Neuronal stem cell (in vitro differentiated cells): ENCODE measurements around the gene SCAMP5.

Experiments used
- DNase-seq: peaks from one replicate; pipeline ENCODE4 v3.0.0-alpha.2; 2013; ENCODE audit warnings: low spot score
- H2AFZ ChIP-seq: one replicate; pipeline ENCODE4 v1.6.1; 2013; ENCODE audit warnings: mild to moderate bottlenecking, low read length, inconsistent platforms
- H2AK5ac ChIP-seq: 2 replicates; pipeline ENCODE4 v1.6.1; 2013; ENCODE audit warnings: low read depth, mild to moderate bottlenecking, inconsistent platforms, low read length, moderate library complexity, mixed read lengths
- H2BK120ac ChIP-seq: 2 replicates; pipeline ENCODE4 v1.6.1; 2013; ENCODE audit warnings: low read depth, mild to moderate bottlenecking, inconsistent platforms, low read length, moderate library complexity, mixed read lengths
- H2BK12ac ChIP-seq: one replicate; pipeline ENCODE4 v1.6.1; 2013; ENCODE audit warnings: low read length, inconsistent platforms
- H2BK15ac ChIP-seq: 2 replicates; pipeline ENCODE4 v1.6.1; 2013; ENCODE audit warnings: mild to moderate bottlenecking, low read length, inconsistent platforms, mixed read lengths
- H2BK5ac ChIP-seq: one replicate; pipeline ENCODE4 v1.6.1; 2013; ENCODE audit warnings: inconsistent platforms, mild to moderate bottlenecking, low read length, moderate library complexity
- H3K14ac ChIP-seq: one replicate; pipeline ENCODE4 v1.6.1; 2013; ENCODE audit warnings: low read length, inconsistent platforms
- H3K18ac ChIP-seq: 2 replicates; pipeline ENCODE4 v1.6.1; 2013; ENCODE audit warnings: low read length, inconsistent platforms
- H3K23ac ChIP-seq: 2 replicates; pipeline ENCODE4 v1.6.1; 2013; ENCODE audit warnings: low read depth, mild to moderate bottlenecking, mixed read lengths, low read length, inconsistent platforms; ENCODE audit not compliant: poor library complexity
- H3K27ac ChIP-seq: replicated peaks from 3 replicates; pipeline ENCODE4 v1.5.1; 2013; ENCODE audit warnings: low read length, inconsistent platforms
- H3K27me3 ChIP-seq, 3 experiments: 2 replicates each; pipeline ENCODE4 v1.6.1; 2013; ENCODE audit warnings: low read length in 3 of 3, mild to moderate bottlenecking in 2 of 3, inconsistent platforms in 1 of 3, low read depth in 1 of 3, mixed read lengths in 1 of 3, moderate library complexity in 1 of 3; ENCODE audit not compliant: control insufficient read depth in 3 of 3, insufficient read depth in 3 of 3
- H3K36me3 ChIP-seq, 2 donors: replicated peaks in 1 of 2; 2 replicates each; pipeline ENCODE4 v1.6.1; 2013; ENCODE audit warnings: low read length in 2 of 2; ENCODE audit not compliant: control insufficient read depth in 2 of 2, insufficient read depth in 2 of 2
- H3K4ac ChIP-seq: 2 replicates; pipeline ENCODE4 v1.6.1; 2013; ENCODE audit warnings: inconsistent platforms, mild to moderate bottlenecking, low read length, moderate library complexity
- H3K4me1 ChIP-seq, 2 donors: 1 replicate in 1 of 2; 2 replicates in 1 of 2; pipeline ENCODE4 v1.6.1; 2013; ENCODE audit warnings: low read length in 2 of 2, low read depth in 1 of 2; ENCODE audit not compliant: control insufficient read depth in 2 of 2, insufficient read depth in 1 of 2
- H3K4me2 ChIP-seq: one replicate; pipeline ENCODE4 v1.6.1; 2013; ENCODE audit warnings: mild to moderate bottlenecking, low read length, inconsistent platforms; ENCODE audit not compliant: insufficient read depth, poor library complexity, severe bottlenecking
- H3K4me3 ChIP-seq, 2 donors: 2 replicates each; pipeline ENCODE4 v1.5.1; 2013; ENCODE audit warnings: low read length in 2 of 2, mild to moderate bottlenecking in 2 of 2, inconsistent platforms in 1 of 2, moderate library complexity in 1 of 2
- H3K79me1 ChIP-seq: one replicate; pipeline ENCODE4 v1.6.1; 2013; ENCODE audit warnings: low read depth, mild to moderate bottlenecking, inconsistent platforms, low read length, moderate library complexity
- H3K9ac ChIP-seq: one replicate; pipeline ENCODE4 v1.6.1; 2013; ENCODE audit warnings: mild to moderate bottlenecking, low read depth, low read length, inconsistent platforms; ENCODE audit not compliant: poor library complexity
- H3K9me3 ChIP-seq, 2 donors: replicated peaks in 1 of 2; 2 replicates each; pipeline versions ENCODE3 to v1.6.1; 2013; ENCODE audit warnings: low read length in 2 of 2, mild to moderate bottlenecking in 2 of 2, inconsistent platforms in 1 of 2, low read depth in 1 of 2, mixed read lengths in 1 of 2, moderate library complexity in 1 of 2; ENCODE audit not compliant: control insufficient read depth in 2 of 2, insufficient read depth in 1 of 2
- H4K8ac ChIP-seq: one replicate; pipeline ENCODE4 v1.6.1; 2013; ENCODE audit warnings: low read depth, mild to moderate bottlenecking, inconsistent platforms, low read length, moderate library complexity
- H4K91ac ChIP-seq: one replicate; pipeline ENCODE4 v1.6.1; 2013; ENCODE audit warnings: low read length, low read depth, mild to moderate bottlenecking, inconsistent platforms; ENCODE audit not compliant: poor library complexity
- WGBS, 2 donors: extraction: QIAGEN DNeasy Blood & Tissue Kit; methylation state at CpG; one replicate each; pipeline ENCODE4 v1.1.7; 2013; ENCODE audit warnings: missing lambda C conversion rate in 2 of 2, mixed read lengths in 1 of 2; ENCODE audit not compliant: insufficient read length in 2 of 2, insufficient replicate concordance in 1 of 2; ENCODE audit errors: extremely low coverage in 2 of 2; 5-methylcytosine and 5-hydroxymethylcytosine counted together

The SCAMP5 gene

GRCh38 chr15:75065851-75066509, 70.6 kb downstream of the SCAMP5 start:
- H3K27ac ChIP-seq = no peak overlapping the region
- no peaks in the 10 kb centered on the region for H3K36me3 ChIP-seq
- H2BK5ac ChIP-seq = no peak overlapping the region
- H3K4me3 ChIP-seq = no peak overlapping the region
- H3K4me1 ChIP-seq = peaks cover 0 to 15% of the 10 kb centered on the region in 2 donors
- H3K9me3 ChIP-seq = peaks cover 0 to 3% of the 10 kb centered on the region in 2 donors
- H2AK5ac ChIP-seq = no peak overlapping the region
- no peak overlapping the region for H2BK15ac ChIP-seq
- H2AFZ ChIP-seq = peak overlapping the region; percentile 24
- H2BK12ac ChIP-seq = no peak overlapping the region
- H3K9ac ChIP-seq = no peak overlapping the region
- no peaks in the 10 kb centered on the region for H3K27me3 ChIP-seq
- H3K4me2 ChIP-seq = no peak overlapping the region
- no peak overlapping the region for H3K14ac ChIP-seq
- no peak overlapping the region for H2BK120ac ChIP-seq
- H3K23ac ChIP-seq = no peak overlapping the region
- no peak overlapping the region for H3K4ac ChIP-seq
- DNase-seq = no peak
- no peak overlapping the region for H3K18ac ChIP-seq
- no peak overlapping the region for H4K8ac ChIP-seq
- H3K79me1 ChIP-seq = no peaks in the 10 kb centered on the region
- no peak overlapping the region for H4K91ac ChIP-seq
- no CpG with 5 or more reads among the region's 6 CpGs for WGBS, 2 donors

- Histone ChIP-seq H2BK12ac (no peak overlapping the region), H3K4me1 (peaks cover 0 to 15% of the 10 kb centered on the region in 2 donors), H4K8ac (no peak overlapping the region), H2AK5ac (no peak overlapping the region), H2BK15ac (no peak overlapping the region), H3K36me3 (no peaks in the 10 kb centered on the region), H3K9me3 (peaks cover 0 to 3% of the 10 kb centered on the region in 2 donors), H2BK5ac (no peak overlapping the region), H3K27me3 (no peaks in the 10 kb centered on the region), H2BK120ac (no peak overlapping the region), H3K4ac (no peak overlapping the region), H2AFZ (no peak overlapping the region), H4K91ac (no peak overlapping the region), H3K18ac (no peak overlapping the region), H3K4me2 (no peak overlapping the region), H3K23ac (no peak overlapping the region), H3K9ac (no peak overlapping the region), H3K79me1 (no peaks in the 10 kb centered on the region), H3K4me3 (no peak overlapping the region), H3K27ac (no peak overlapping the region), H3K14ac (no peak overlapping the region)
- WGBS, 2 donors = no CpG with 5 or more reads among the region's 3 CpGs
- no peak for DNase-seq
Measured at GRCh38 chr15:75067123-75067830, 71.9 kb downstream of the SCAMP5 start.

- no peak for DNase-seq
- no peak overlapping the region for H2AK5ac ChIP-seq
- H2BK5ac ChIP-seq = no peak overlapping the region
- H3K9me3 ChIP-seq = peaks cover 0 to 3% of the 10 kb centered on the region in 2 donors
- no peak overlapping the region for H4K91ac ChIP-seq
- H2AFZ ChIP-seq = no peak overlapping the region
- no peaks in the 10 kb centered on the region for H3K36me3 ChIP-seq
- no peak overlapping the region for H3K4me2 ChIP-seq
- no peak overlapping the region for H3K4me3 ChIP-seq
- H2BK120ac ChIP-seq = no peak overlapping the region
- H3K14ac ChIP-seq = no peak overlapping the region
- H3K27ac ChIP-seq = no peak overlapping the region
- H2BK15ac ChIP-seq = no peak overlapping the region
- H3K4me1 ChIP-seq = peaks cover 0 to 15% of the 10 kb centered on the region in 2 donors
- no peak overlapping the region for H4K8ac ChIP-seq
- H3K18ac ChIP-seq = no peak overlapping the region
- no peak overlapping the region for H3K9ac ChIP-seq
- H3K23ac ChIP-seq = no peak overlapping the region
- H3K4ac ChIP-seq = no peak overlapping the region
- H3K27me3 ChIP-seq = no peaks in the 10 kb centered on the region
- no peak overlapping the region for H2BK12ac ChIP-seq
- no peaks in the 10 kb centered on the region for H3K79me1 ChIP-seq
Measured at GRCh38 chr15:75068748-75069147, 73.4 kb downstream of the SCAMP5 start.

GRCh38 chr15:75069301-75069925, 74.0 kb downstream of the SCAMP5 start:
- no peak overlapping the region for H3K9ac ChIP-seq
- H3K27ac ChIP-seq = no peak overlapping the region
- no peak overlapping the region for H3K4me2 ChIP-seq
- no peaks in the 10 kb centered on the region for H3K27me3 ChIP-seq
- H2BK12ac ChIP-seq = no peak overlapping the region
- H3K9me3 ChIP-seq = peaks cover 0 to 2% of the 10 kb centered on the region in 2 donors
- H3K36me3 ChIP-seq = no peaks in the 10 kb centered on the region
- H4K91ac ChIP-seq = no peak overlapping the region
- H2BK5ac ChIP-seq = no peak overlapping the region
- no peak overlapping the region for H3K18ac ChIP-seq
- no peak overlapping the region for H2BK15ac ChIP-seq
- H3K23ac ChIP-seq = no peak overlapping the region
- no peak overlapping the region for H2BK120ac ChIP-seq
- H3K79me1 ChIP-seq = no peaks in the 10 kb centered on the region
- no CpG with 5 or more reads among the region's 8 CpGs for WGBS, 2 donors
- H2AFZ ChIP-seq = no peak overlapping the region
- no peak overlapping the region for H4K8ac ChIP-seq
- no peak overlapping the region for H3K14ac ChIP-seq
- H3K4me3 ChIP-seq = no peak overlapping the region
- no peak for DNase-seq
- peaks cover 0 to 15% of the 10 kb centered on the region in 2 donors for H3K4me1 ChIP-seq
- no peak overlapping the region for H2AK5ac ChIP-seq
- no peak overlapping the region for H3K4ac ChIP-seq
